ENCODE data around the gene PDE4D.
A peak's percentile ranks its signal among the peaks of the same experiment; 100 is the strongest.

Gene PDE4D

GRCh38 chr5:59126016-59126707 is 767.4 kb downstream of the PDE4D start:
- DNase-seq: no peak

DNA sequence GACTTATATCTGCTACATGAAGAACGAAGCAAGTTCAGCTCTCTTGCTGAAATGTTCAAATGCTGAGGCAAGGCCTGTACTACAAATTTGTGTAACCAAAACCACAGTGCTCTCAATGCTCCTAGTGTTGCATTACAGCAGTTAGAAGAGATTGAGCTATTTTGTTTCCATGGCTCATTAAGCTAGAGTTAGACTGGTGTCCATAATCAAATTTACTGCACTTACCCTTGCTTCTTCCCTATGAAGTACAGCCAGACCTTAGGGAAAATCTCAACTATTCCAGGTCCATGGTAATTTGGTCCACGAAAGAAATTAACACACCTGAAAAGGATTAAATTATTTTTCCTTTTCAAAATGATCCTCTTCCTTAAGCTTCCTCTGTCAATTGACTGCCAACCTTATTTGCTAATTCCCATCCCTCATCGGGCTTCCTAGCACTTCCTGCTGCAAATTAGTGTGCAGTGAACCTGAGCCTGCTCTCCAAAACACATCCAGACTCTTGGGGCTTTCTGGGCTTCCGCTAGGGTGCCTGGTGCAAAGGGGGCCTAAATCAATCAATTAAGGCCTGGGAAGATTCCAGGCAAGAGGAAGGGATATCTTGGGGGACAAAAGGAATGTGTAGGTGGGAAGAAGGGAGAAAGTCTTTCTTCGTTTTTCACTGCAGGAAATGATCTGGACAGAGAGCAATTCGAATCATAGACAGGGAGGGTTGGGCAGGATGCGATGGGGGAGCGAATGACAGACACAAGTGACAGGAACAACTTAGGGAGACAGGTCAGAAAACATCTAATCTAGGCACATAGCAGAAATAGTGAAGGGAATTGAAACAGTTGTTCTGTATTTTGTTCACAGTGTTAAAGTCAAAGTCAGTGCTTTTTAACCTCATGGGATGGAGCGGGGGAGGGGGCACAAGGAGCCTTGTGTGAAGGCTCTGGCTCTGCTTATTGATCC is 768.2 kb downstream of the PDE4D start:
- DNase-seq: no peak

DNA sequence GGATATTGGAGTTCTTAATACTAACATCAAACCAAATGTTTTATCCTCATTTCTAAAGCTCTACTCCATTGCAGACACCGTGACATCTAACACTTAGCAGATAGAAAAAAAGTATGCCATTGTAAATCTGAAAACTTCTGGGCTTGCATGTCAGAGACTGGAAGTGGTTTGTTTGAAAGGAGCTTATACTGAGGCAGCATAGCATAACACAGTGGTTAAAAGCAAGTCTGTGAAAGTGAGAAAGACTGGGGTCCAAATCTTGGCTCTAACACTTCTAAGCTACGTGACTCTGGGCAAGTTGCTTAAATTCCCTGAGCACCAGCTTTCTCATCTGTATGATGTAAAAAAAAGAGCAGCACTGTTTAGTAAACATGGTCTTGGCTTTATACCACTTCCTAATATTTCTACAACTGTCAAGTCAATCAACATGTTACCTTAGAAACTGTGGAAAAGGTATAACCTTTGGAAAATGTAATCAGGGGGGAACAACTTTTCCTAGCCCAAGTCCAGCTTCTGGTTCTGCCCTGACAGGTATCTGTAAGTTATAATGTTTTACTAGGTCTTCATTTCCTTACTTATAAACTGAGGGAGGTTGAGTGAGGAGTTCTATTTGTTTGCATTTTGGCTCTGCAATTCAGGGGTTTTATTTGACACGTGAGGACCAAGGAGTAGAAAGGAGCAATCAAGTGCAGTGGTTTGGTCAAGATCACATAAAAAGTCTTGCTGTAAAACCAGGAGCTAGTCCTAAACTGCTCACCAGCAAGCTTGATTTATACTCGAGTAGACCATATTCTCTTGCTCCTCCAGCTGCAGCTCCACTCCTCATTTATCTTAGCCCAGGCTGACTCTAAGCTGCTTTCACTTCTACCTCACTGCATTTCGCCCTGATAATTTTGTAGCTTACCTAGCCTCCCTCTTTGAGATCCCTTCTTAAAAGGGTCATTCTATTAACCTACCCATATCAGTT is 769.6 kb downstream of the PDE4D start:
- no peak for DNase-seq

- no peak for DNase-seq
Measured at GRCh38 chr5:59119480-59119879, 774.0 kb downstream of the PDE4D start.

GRCh38 chr5:59117320-59117719 is 776.2 kb downstream of the PDE4D start:
- no peak for DNase-seq

DNA sequence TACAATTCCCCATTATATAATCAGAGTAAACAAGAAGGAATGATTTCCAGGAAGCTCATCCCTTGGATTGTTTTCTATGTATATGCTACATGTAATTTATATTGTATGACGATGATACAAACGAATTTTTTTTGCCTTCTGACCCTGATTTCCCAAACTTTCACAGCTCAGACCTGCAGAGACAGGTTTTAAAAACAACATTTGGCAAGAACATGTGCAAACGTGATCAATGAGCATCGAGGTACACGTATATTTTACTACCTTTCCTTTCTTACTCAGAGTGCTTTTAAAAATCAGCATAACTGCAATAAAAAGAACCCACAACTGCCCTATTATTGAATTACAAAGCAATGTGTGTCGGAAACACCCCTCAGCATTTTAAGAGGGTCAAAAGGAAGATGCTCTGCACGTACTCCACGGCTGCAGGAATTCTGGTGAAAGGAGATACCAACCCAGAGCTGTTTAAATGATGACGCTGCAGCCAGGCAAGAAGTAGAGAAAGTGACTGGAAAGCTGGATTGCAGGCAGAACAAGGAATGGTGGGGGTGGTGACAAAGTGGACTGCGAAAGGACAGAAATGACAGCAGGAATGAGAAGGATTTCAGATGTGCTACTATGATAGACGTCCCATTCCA is 777.2 kb downstream of the PDE4D start:
- DNase-seq: no peak

- DNase-seq: no peak
Measured at GRCh38 chr5:59115345-59115744, 778.2 kb downstream of the PDE4D start.

DNA sequence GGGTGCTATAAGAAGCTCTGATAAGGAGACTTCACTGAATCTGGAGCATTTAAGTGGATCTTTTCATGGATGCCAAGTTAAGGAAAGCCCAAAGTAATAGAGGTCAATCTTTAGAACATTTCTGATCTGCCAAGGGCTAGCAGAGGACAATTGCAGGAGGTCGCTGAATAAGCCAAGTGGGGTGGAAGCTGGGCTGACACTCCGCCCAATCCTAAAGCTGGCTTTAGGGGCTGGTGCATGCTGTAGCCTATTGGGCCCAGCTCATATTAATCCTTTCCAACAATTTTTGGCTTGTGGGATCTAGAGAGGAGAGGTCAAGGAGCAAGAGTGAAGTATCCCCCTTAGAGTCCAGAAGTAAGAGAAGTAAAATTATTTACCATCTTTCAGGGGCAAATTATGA is 784.1 kb downstream of the PDE4D start:
- no peak for DNase-seq

GRCh38 chr5:59107692-59108091 is 785.8 kb downstream of the PDE4D start:
- no peak for DNase-seq

DNA sequence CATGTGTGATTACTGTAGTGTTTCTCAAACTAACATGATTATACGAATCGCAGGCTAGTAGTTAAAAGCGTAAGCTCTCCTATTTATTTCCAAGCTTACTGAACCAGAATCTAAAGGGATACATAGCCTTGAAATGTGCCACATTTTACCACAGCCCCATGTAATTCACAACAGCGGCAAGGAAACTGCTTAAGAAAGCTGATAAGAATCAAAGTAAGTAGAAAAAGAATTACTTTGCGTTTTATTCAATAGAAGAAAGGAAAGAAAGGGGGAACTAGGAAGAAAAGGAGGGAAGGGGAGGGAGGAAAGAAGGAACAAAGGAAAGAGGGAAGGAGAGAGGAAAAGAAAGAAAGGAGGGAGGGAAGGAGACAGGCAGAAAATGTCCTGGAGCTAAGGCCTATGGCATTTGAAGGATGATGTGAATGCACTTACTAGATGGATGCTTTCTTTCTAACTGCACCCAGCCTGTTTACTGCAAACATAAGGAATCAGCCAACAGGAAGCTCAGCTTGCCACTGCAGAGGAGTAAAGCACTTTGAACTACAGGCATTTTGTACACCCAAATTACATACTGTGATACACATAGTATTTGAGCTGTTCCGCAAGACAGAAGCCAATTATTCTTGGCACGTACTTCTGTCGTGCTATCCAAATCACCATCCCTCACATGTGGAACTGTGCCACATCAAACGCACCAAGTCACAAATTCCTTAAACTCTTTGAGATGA is 789.0 kb downstream of the PDE4D start:
- no peak for DNase-seq

DNA sequence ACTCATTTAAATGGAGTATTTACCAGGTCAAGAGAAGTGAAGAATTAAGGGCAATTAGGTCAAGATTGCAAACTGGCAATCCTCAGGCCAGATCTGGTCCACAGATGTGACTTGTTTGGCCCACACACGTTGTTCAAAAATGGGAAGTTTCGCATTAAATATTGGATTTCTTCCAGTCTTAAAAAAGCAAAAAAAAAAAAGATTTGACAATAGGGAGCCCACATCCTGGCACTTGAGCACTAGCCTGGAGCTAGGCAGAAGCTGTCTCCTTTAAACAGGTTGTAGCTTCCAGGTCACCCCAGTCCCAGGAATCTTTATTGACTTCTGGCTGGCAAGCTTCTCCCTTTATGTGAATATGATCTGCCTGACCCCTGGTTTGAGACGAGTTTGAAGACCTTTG is 790.2 kb downstream of the PDE4D start:
- no peak for DNase-seq

DNA sequence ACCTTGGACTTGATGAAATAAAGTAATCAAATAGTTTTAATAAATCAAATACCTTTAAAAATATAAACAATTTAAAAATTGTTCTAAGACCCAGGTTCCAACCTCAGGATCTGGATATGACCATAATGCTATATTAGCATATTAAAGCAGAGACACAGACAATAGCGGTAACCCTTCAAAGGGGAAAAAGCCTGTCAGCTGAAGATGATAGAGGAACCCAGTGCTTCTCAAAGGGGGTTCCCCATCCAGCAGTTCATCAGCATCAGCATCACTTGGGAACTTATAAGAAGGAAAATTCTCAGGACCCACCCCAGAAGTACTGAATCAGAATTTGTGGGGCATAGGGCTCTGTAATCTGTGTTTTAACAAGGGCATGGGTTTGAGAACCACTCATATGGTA is 791.1 kb downstream of the PDE4D start:
- DNase-seq: no peak

DNA sequence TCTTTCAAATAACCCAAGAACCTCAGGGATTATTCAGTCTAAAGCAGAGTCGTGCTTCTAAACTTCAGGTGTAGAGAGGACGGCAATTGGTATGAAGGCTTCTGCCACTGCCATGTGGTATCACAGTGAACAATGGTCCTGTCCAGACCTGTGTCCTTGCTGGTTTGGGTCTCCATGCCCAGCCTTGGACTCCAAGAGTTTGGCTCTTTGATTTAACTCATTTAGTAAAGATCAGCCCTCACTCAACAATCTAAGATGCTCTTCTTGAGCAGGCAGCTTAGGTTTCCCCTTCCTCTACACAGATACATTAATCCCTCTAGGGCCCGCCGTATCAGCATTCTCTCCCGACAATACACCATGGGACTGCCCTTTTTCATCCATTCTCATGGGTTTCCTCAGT is 792.7 kb downstream of the PDE4D start:
- no peak for DNase-seq

- no peak for DNase-seq
Measured at GRCh38 chr5:59099995-59100345, 793.6 kb downstream of the PDE4D start.

- DNase-seq: peak; percentile 10
Measured at GRCh38 chr5:59099270-59099994, 794.1 kb downstream of the PDE4D start.

- no peak for DNase-seq
Measured at GRCh38 chr5:59098743-59099142, 794.8 kb downstream of the PDE4D start.

DNA sequence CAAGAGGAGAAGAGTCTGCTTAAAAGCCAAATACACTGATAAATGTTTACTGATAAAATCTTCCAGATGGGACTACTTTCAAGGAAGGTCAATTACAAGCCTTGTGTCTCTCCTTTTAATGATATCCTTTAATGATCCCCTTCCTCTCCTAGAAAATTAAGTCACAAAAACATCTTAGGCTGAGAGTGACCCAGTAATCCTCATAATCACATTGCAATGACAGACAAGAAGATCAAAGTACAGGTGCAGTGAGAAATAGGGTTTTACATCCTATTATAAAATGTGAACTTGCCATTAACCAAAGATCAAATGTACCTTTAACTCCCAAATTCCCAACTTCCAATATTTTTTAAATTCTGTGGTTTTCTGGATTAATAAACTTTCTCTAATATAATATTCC is 795.8 kb downstream of the PDE4D start:
- no peak for DNase-seq

DNA sequence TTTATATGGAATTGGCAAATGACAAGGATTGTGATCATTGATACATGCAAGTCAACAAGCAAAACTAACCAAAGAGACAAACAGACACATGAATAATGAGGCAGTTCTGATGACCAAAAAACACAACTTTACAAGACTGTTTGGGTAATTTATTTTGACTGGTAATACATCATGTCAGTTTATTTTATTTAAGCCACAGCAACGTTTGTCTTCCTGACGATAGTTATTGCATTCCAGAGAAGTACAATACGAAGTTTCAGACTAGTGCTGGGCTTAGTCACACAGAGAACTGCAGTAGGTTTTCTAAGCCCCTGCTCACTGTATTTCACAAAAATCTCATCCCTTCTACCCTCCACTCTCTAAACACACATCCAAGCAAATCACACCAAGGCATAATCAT is 796.4 kb downstream of the PDE4D start:
- no peak for DNase-seq

GRCh38 chr5:59095480-59095879 is 798.0 kb downstream of the PDE4D start:
- DNase-seq: no peak

- DNase-seq: no peak
Measured at GRCh38 chr5:59094864-59095263, 798.7 kb downstream of the PDE4D start.

- no peak for DNase-seq
Measured at GRCh38 chr5:59093329-59093728, 800.2 kb downstream of the PDE4D start.

Measured in activated T-cell treated with anti-CD3 and anti-CD28 coated beads for 4 hours (primary cell).